Caco-2 (cell line): ENCODE data around the gene SYT14. TPM values are rescaled to one million over a fixed set of nuclear protein-coding genes. Genes with fewer than 3 reads are reported as not detected.

Experiments
- BruUV-seq: library from RNA; stranded (reverse); fragments of 400-500 nt; replicated peaks from 2 replicates; lab custom pipeline; 2021; lab: Mats Ljungman, UMichigan
- CTCF ChIA-PET: fragments of 300-600 bp; sonication (Branson Sonifier 250); formaldehyde crosslinking; loops from one replicate; lab custom pipeline; 2022; ENCODE audit warnings: antibody characterized with exemption; lab: Charles Lee
- POLR2A ChIA-PET: fragments of 300-600 bp; sonication (Branson Sonifier 250); formaldehyde crosslinking; loops from one replicate; lab custom pipeline; 2022; ENCODE audit warnings: antibody characterized with exemption; lab: Charles Lee
- DNase-seq, 2 experiments: peaks; one replicate each; pipeline versions ENCODE4 v3.0.0 to v3.0.0-alpha.2; 2020 to 2022
- H3K27me3 ChIP-seq: replicated peaks from 2 replicates; pipeline ENCODE4 v1.6.0; 2011; ENCODE audit warnings: low read length; ENCODE audit not compliant: control insufficient read depth, insufficient read depth
- H3K36me3 ChIP-seq: 2 replicates; pipeline ENCODE4 v1.5.1; 2011; ENCODE audit warnings: low read length; ENCODE audit not compliant: control insufficient read depth, insufficient read depth
- H3K4me1 ChIP-seq: fragments of 250-450 bp; sonication (Bioruptor Pico); 2 replicates; pipeline ENCODE4 v1.5.1; 2020; ENCODE audit warnings: mild to moderate bottlenecking
- H3K4me3 ChIP-seq: 2 replicates; pipeline ENCODE4 v1.5.1; 2011; ENCODE audit warnings: low read depth, mild to moderate bottlenecking, control low read depth, low read length
- H3K9me3 ChIP-seq: fragments of 250-450 bp; sonication (Bioruptor Pico); 2 replicates; pipeline ENCODE4 v1.5.1; 2020; ENCODE audit warnings: mild to moderate bottlenecking, moderate library complexity
- H3K27ac Mint-ChIP-seq: one replicate; pipeline ENCODE4 v1.8.0; 2022; ENCODE audit warnings: mixed read lengths; ENCODE audit not compliant: unreplicated experiment
- H3K27me3 Mint-ChIP-seq: one replicate; pipeline ENCODE4 v1.8.0; 2022; ENCODE audit warnings: mixed read lengths; ENCODE audit not compliant: insufficient read depth, unreplicated experiment
- H3K36me3 Mint-ChIP-seq: one replicate; pipeline ENCODE4 v1.8.0; 2022; ENCODE audit warnings: mild to moderate bottlenecking, mixed read lengths; ENCODE audit not compliant: insufficient read depth, unreplicated experiment
- H3K4me1 Mint-ChIP-seq: one replicate; pipeline ENCODE4 v1.8.0; 2022; ENCODE audit warnings: low read depth, mixed read lengths; ENCODE audit not compliant: unreplicated experiment
- H3K4me3 Mint-ChIP-seq: one replicate; pipeline ENCODE4 v1.8.0; 2022; ENCODE audit warnings: mild to moderate bottlenecking, moderate library complexity, mixed read lengths; ENCODE audit not compliant: unreplicated experiment
- H3K9me3 Mint-ChIP-seq: one replicate; pipeline ENCODE4 v1.8.0; 2022; ENCODE audit warnings: mixed read lengths; ENCODE audit not compliant: unreplicated experiment
- CTCF ChIP-seq, 2 experiments: fragments of 200-600 bp in 1 of 2; IDR thresholded peaks; 1 replicate in 1 of 2; 2 replicates in 1 of 2; pipeline versions ENCODE4 v1.5.1 to v1.8.0; 2011 to 2022; ENCODE audit warnings: antibody characterized with exemption in 1 of 2, control low read depth in 1 of 2, inconsistent platforms in 1 of 2, low read depth in 1 of 2, low read length in 1 of 2, mild to moderate bottlenecking in 1 of 2, moderate library complexity in 1 of 2; ENCODE audit not compliant: insufficient read depth in 1 of 2, severe bottlenecking in 1 of 2, unreplicated experiment in 1 of 2
- intact Hi-C: fragments of 100-400 bp; cut with micrococcal nuclease; formaldehyde crosslinking; loops from one replicate; pipeline ENCODE4 v1.10.0; 2022; ENCODE audit not compliant: unreplicated experiment
- total RNA-seq: library from RNA; stranded (reverse); gene quantifications from 2 replicates; pipeline ENCODE4 v1.2.3, GENCODE V29; 2022

Gene SYT14
- total RNA-seq, 1 experiment from 2014 or later, result 0.18 TPM

- CTCF ChIA-PET, result no interaction called here
- H3K9me3 ChIP-seq, result no peaks in the 10 kb centered on the region
- no peaks in the 10 kb centered on the region for H3K9me3 Mint-ChIP-seq
- no peak overlapping the region for H3K4me3 ChIP-seq
- TF ChIP-seq CTCF (IDR thresholded peaks at IDR 0.05; ENCODE audit: insufficient read depth in 1 of 2, low read depth in 1 of 2, low read length in 1 of 2, severe bottlenecking in 1 of 2, unreplicated experiment in 1 of 2), result no peak
- H3K27ac Mint-ChIP-seq, result no peak overlapping the region
- DNase-seq, result no peak
- H3K4me3 Mint-ChIP-seq, result no peak overlapping the region
- no peaks in the 10 kb centered on the region for H3K4me1 Mint-ChIP-seq
- H3K27me3 ChIP-seq, result no peaks in the 10 kb centered on the region
- H3K4me1 ChIP-seq, result no peaks in the 10 kb centered on the region
- no TSS peak for BruUV-seq
- POLR2A ChIA-PET, result no interaction called here
- no peaks in the 10 kb centered on the region for H3K36me3 ChIP-seq
- no peaks in the 10 kb centered on the region for H3K36me3 Mint-ChIP-seq
- H3K27me3 Mint-ChIP-seq, result peaks cover 12% of the 10 kb centered on the region
- intact Hi-C loops, result no loop called here
These were observed 7.4 kb downstream of the SYT14 start for GRCh38 chr1:209945377-209945776.

- no peaks in the 10 kb centered on the region for H3K27me3 ChIP-seq
- no peak for DNase-seq
- ChIA-PET CTCF (no interaction called here), POLR2A (no interaction called here)
- Mint-ChIP-seq H3K27me3 (peaks cover 9% of the 10 kb centered on the region), H3K4me3 (no peak overlapping the region), H3K9me3 (no peaks in the 10 kb centered on the region), H3K36me3 (no peaks in the 10 kb centered on the region), H3K4me1 (no peaks in the 10 kb centered on the region), H3K27ac (no peak overlapping the region)
- TF ChIP-seq CTCF (IDR thresholded peaks at IDR 0.05; ENCODE audit: insufficient read depth in 1 of 2, low read depth in 1 of 2, low read length in 1 of 2, severe bottlenecking in 1 of 2, unreplicated experiment in 1 of 2), result no peak
- H3K4me3 ChIP-seq, result no peak overlapping the region
- H3K4me1 ChIP-seq, result no peaks in the 10 kb centered on the region
- H3K36me3 ChIP-seq, result no peaks in the 10 kb centered on the region
- no peaks in the 10 kb centered on the region for H3K9me3 ChIP-seq
- no TSS peak for BruUV-seq
- intact Hi-C loops, result no loop called here
These were observed 10.1 kb downstream of the SYT14 start for GRCh38 chr1:209948155-209948554.

DNA sequence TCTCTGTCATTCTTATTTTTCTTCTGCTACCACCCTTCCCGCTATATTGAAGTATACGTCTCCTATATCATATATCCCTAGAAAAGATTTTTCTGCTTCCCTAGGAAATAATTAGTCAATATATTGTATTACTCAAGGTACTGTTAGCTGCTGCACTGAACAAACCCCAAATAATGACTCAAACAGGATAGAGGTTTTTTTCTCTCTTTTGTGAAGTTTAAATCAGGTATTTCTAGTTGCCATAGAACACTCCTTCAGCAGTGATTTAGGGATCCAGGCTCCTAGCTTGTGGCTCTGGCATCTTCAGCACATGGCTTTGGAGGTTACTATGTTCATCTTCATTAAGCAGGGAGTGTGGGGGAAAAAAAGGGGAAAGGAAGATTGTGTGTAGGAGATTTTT is 18.1 kb downstream of the SYT14 start:
- no peak overlapping the region for H3K27ac Mint-ChIP-seq
- TF ChIP-seq CTCF (IDR thresholded peaks at IDR 0.05; ENCODE audit: insufficient read depth in 1 of 2, low read depth in 1 of 2, low read length in 1 of 2, severe bottlenecking in 1 of 2, unreplicated experiment in 1 of 2), result no peak
- peaks cover 14% of the 10 kb centered on the region for H3K27me3 Mint-ChIP-seq
- no peaks in the 10 kb centered on the region for H3K4me1 Mint-ChIP-seq
- Histone ChIP-seq H3K27me3 (no peaks in the 10 kb centered on the region), H3K9me3 (peaks cover 8% of the 10 kb centered on the region; the same call in 1 of the 2 replicates), H3K36me3 (no peaks in the 10 kb centered on the region), H3K4me3 (no peak overlapping the region), H3K4me1 (no peaks in the 10 kb centered on the region)
- CTCF ChIA-PET, result no interaction called here
- H3K36me3 Mint-ChIP-seq, result no peaks in the 10 kb centered on the region
- peaks cover 9% of the 10 kb centered on the region for H3K9me3 Mint-ChIP-seq
- POLR2A ChIA-PET, result no interaction called here
- H3K4me3 Mint-ChIP-seq, result no peak overlapping the region
- intact Hi-C loops, result no loop called here
- BruUV-seq, result no TSS peak
- no peak for DNase-seq
